ENCODE results near the gene MAD2L1BP.

Gene MAD2L1BP

DNA sequence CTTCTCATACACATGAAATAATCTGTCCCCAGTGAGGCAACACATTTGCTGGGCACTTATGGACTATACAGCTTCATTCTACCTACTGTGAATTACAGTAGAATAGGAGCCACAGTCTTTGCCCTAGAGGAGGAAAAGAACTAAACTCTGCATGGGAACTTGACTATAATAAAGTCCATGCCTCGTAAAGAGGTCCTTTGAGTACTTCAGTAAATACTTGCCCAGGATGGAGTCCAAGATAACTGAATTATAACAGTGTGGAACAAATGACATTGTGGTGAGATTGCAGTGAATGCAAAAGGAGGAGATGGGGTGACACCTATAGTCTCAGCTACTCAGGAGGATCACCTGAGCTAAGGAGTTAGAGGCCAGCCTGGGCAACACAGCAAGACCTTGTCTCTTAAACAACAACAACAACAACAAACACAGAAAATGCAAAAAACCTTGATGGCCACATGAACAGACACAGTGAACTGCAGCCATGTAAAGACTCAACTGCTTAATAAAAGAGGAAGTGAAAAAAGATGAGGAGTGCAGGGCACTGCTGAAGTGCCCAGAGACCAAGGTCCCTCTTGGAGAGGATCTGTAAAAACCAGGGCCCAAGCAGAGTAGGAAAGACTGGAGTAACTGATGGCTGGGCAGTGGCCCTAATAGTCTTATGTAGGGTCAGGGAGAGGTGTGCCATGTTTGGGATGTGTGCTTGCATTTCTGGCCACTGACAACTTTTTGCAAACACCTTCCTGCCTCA is 48.2 kb downstream of the MAD2L1BP start:
- DNase-seq (ENCODE audit: low spot score), result peak; percentile 69

DNA sequence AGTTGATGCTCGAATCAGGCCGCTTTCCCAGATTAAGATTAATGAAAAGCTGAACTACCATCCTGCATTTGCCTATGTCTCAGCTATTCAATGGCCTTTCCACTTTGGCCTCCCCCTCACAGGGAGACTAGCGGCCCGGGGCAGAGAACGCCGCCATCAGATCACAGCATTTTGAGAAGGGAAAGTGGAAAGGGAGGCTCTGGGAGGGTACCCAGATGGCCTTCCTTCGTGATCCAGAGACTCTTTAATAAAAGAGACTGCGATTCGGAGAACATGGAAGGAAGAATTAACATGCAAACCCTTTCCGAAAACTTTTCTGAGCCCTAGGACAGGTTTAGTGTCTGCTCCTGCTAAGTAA is 51.4 kb downstream of the MAD2L1BP start:
- no peak for DNase-seq (ENCODE audit: low spot score)

DNA sequence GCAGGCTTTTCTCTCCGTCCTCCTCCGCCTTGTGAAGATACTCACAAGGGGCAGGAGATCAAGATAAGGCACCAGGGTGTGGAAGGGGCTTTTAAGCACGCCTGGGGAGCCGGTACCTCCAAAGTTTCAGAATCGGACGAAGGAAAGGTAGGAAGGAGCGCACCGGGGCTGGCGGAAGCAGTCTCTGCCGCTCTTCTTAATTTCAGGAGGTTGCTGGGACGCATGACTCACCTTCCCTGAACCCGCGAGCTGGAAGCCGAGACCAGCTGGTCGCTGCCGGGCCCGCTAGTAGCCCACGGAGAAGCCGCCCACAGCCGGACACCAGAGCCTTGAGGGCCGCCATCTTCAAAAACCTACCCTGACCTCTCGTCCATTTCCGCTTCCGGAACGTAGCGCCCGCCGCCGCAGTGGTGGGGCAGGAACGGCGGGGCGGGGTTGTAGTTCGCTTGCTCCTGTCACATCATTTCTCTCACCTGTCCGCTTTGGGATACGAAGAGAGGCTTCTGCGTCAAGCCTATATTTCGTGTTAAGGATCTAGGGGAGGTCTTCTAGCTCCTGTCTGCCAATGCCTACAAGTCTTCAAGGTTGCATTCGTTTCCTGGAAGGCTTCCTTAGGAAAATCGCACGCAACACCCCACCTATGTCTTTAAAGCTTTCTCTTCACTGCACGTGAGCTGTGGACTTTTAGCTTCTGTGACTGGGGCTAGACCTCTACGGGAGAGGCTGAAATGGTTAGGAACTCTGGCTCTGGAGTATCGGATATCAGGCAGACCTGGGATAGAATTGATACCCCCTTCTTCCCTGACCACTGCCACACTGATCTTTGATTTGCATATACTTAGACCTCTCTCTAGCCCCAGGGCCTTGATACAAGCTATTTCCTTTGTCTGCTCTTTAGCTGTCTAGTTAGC is 52.1 kb downstream of the MAD2L1BP start, which contains the start of gene MRPS18A:
Gene MRPS18A (minus strand): TSS at position 355 of the 911 bp plus-strand sequence. CDS start 12 bp downstream, at position 343.
- DNase-seq (ENCODE audit: low spot score), result peak; percentile 84

DNA sequence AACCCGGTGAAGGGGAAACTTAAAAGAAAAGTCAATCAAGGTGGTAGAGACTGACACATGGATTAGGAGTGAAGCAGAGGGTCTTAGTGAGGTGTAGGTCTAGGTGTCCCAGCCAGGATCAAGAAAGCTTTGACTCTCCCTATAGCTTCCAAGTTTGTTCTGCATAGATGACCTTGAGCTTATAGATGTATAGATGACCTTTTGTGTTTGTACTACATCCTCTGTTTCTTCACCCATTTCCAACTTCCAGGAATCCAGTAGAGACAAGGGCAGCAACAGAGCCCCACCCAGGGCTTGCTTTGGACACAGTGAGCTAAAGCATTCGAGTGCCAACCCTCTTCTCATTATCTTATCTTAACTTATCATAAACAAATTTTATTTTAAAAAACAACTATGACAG is 53.8 kb downstream of the MAD2L1BP start:
- DNase-seq (ENCODE audit: low spot score), result no peak

Measured in NAMALWA (cell line).